K562 (cell line): ENCODE data around the gene CALML6. TPM values are rescaled to one million over a fixed set of nuclear protein-coding genes. Genes with fewer than 3 reads are reported as not detected.

Source experiments
- CC2D1A ChIP-seq: fragments of 450-650 bp; IDR thresholded peaks from 2 replicates; pipeline ENCODE4 v1.6.1; 2017; ENCODE audit warnings: mild to moderate bottlenecking
- HNRNPH1 ChIP-seq: fragments of 200-400 bp; formaldehyde crosslinking; optimal IDR thresholded peaks from 2 replicates; pipeline ENCODE3; 2017; ENCODE audit warnings: low read depth, mild to moderate bottlenecking, low read length, moderate library complexity
- KAT8 ChIP-seq: fragments of 450-650 bp; IDR thresholded peaks from 2 replicates; pipeline ENCODE4 v1.6.1; 2016; ENCODE audit warnings: low read depth, mild to moderate bottlenecking
- KLF6 ChIP-seq: fragments of 250-450 bp; sonication (Bioruptor Pico); IDR thresholded peaks from 2 replicates; pipeline ENCODE4 v1.4.0; 2020; ENCODE audit warnings: mild to moderate bottlenecking, moderate library complexity, borderline replicate concordance
- MTF1 ChIP-seq: fragments of 250-450 bp; sonication (Bioruptor Pico); IDR thresholded peaks from 2 replicates; pipeline ENCODE4 v1.9.0; 2021; ENCODE audit warnings: moderate library complexity, mild to moderate bottlenecking, inconsistent platforms, borderline replicate concordance
- PTBP1 ChIP-seq: fragments of 200-400 bp; formaldehyde crosslinking; IDR thresholded peaks from 2 replicates; pipeline ENCODE4 v1.6.1; 2017; ENCODE audit warnings: low read depth, low read length
- SAFB ChIP-seq: fragments of 200-400 bp; formaldehyde crosslinking; IDR thresholded peaks from 2 replicates; pipeline ENCODE4 v1.6.1; 2017; ENCODE audit warnings: low read depth, low read length, borderline replicate concordance
- TCF7 ChIP-seq: sonication (generic); IDR thresholded peaks from 2 replicates; pipeline ENCODE4 v1.6.1; 2016; ENCODE audit warnings: antibody characterized with exemption, borderline replicate concordance
- ZNF121 ChIP-seq: sonication (generic); formaldehyde crosslinking; conservative IDR thresholded peaks from 2 replicates; pipeline ENCODE4 v1.8.0; 2022; ENCODE audit warnings: missing genetic modification reagents
- ZNF584 ChIP-seq: fragments of 200-800 bp; sonication (Bioruptor generic); IDR thresholded peaks from 2 replicates; pipeline ENCODE4 v1.6.1; 2016; ENCODE audit warnings: low read depth, mild to moderate bottlenecking, missing genetic modification characterization, missing compliant biosample characterization
- ZNF586 ChIP-seq: fragments of 450-650 bp; formaldehyde crosslinking; conservative IDR thresholded peaks from 2 replicates; pipeline ENCODE4 v1.4.0; 2020; ENCODE audit warnings: mild to moderate bottlenecking, moderate library complexity
- ZNF695 ChIP-seq: fragments of 450-650 bp; formaldehyde crosslinking; IDR thresholded peaks from 2 replicates; pipeline ENCODE4 v1.4.0; 2020; ENCODE audit warnings: mild to moderate bottlenecking, moderate library complexity
- ZNF79 ChIP-seq: fragments of 250-450 bp; sonication (Bioruptor Pico); IDR thresholded peaks from 2 replicates; pipeline ENCODE4 v1.4.0; 2020; ENCODE audit warnings: low read depth, mild to moderate bottlenecking, moderate library complexity
- polyA plus RNA-seq, 8 experiments: library from polyadenylated mRNA; depleted of rRNA in 4 of 8; stranded (reverse) in 5 of 8; unstranded in 3 of 8; fragments of >200 nt; fragmentation: Nextera tagmentation in 2 of 8; fragmentation: Illumina TruSeq in 1 of 8; extraction: Ambion mirVana in 2 of 8; extraction: Trizol in 1 of 8; gene quantifications; 2 replicates each; pipeline versions ENCODE4 v1.2.1 to v1.2.3, GENCODE V29; 2011 to 2014; ENCODE audit warnings: inconsistent platforms in 1 of 8, missing spikeins in 1 of 8
- total RNA-seq, 7 experiments: library from RNA; depleted of rRNA in 6 of 7; stranded (reverse); fragments of >200 nt in 6 of 7; fragmentation: Illumina TruSeq in 2 of 7; extraction: Trizol in 2 of 7; gene quantifications; 2 replicates each; pipeline versions ENCODE4 v1.2.1 to v1.2.3, GENCODE V29; 2011 to 2021; ENCODE audit warnings: low replicate concordance in 1 of 7
- TF ChIP-seq, protein P1 (sequence below), 2 experiments: fragments of 450-650 bp in 1 of 2; sonication (generic) in 1 of 2; formaldehyde crosslinking in 1 of 2; IDR thresholded peaks; 2 replicates each; pipeline versions ENCODE4 v1.7.1 to v1.9.0; 2016 to 2022; ENCODE audit warnings: inconsistent platforms in 1 of 2, mild to moderate bottlenecking in 1 of 2, missing genetic modification reagents in 1 of 2
- TF ChIP-seq, protein P2 (sequence below): fragments of 450-650 bp; IDR thresholded peaks from 2 replicates; pipeline ENCODE4 v1.6.1; 2014; ENCODE audit warnings: low read depth, mild to moderate bottlenecking, moderate library complexity, borderline replicate concordance
- TF ChIP-seq, protein P3 (sequence below): fragments of 250-450 bp; sonication (Bioruptor Pico); IDR thresholded peaks from 2 replicates; pipeline ENCODE4 v1.4.0; 2020; ENCODE audit warnings: mild to moderate bottlenecking, moderate library complexity

CALML6 gene
- total and polyA plus RNA-seq, 9 of the 15 experiments (the other 6 are each of a cell fraction or from before 2014, with no cell fraction given): 0.14 TPM; not detected in 8

DNA sequence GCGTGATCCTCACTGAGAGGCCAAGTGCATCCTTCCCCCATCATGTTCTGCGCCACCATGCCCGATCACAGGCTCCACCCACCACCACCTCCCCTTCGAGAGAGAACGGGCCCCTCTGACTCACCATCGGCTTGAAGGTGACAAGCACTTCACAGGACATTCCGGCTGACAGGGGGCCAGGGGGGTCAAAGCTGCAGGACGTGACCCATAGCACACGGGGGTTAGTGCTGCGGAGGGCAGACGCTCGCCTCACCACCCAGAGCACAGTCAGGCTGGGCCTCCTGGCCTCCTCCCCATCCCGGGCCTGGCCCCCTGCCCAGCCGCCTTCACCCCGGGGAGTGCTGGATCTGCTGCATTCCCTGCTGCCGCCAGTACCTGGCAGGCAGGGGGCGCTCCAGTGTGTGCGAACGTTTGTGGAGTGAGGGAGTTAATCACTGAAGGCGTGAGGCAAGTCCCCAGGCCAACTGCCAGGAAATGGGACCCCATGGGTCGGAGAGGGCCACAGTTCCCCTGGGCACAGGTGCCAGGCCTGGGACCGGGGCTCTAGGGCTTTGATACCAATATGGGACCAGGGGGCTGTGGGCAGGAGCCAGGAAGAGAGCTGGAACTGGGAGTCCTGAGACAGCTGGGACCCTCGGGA, 44.9 kb downstream of the CALML6 start (continued):
- TF ChIP-seq, protein P1, sequence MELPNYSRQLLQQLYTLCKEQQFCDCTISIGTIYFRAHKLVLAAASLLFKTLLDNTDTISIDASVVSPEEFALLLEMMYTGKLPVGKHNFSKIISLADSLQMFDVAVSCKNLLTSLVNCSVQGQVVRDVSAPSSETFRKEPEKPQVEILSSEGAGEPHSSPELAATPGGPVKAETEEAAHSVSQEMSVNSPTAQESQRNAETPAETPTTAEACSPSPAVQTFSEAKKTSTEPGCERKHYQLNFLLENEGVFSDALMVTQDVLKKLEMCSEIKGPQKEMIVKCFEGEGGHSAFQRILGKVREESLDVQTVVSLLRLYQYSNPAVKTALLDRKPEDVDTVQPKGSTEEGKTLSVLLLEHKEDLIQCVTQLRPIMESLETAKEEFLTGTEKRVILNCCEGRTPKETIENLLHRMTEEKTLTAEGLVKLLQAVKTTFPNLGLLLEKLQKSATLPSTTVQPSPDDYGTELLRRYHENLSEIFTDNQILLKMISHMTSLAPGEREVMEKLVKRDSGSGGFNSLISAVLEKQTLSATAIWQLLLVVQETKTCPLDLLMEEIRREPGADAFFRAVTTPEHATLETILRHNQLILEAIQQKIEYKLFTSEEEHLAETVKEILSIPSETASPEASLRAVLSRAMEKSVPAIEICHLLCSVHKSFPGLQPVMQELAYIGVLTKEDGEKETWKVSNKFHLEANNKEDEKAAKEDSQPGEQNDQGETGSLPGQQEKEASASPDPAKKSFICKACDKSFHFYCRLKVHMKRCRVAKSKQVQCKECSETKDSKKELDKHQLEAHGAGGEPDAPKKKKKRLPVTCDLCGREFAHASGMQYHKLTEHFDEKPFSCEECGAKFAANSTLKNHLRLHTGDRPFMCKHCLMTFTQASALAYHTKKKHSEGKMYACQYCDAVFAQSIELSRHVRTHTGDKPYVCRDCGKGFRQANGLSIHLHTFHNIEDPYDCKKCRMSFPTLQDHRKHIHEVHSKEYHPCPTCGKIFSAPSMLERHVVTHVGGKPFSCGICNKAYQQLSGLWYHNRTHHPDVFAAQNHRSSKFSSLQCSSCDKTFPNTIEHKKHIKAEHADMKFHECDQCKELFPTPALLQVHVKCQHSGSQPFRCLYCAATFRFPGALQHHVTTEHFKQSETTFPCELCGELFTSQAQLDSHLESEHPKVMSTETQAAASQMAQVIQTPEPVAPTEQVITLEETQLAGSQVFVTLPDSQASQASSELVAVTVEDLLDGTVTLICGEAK (IDR thresholded peaks at IDR 0.05): no peak
- TF ChIP-seq, protein P1 (CRISPR knock-in tag; IDR thresholded peaks at IDR 0.05): no peak
- TF ChIP-seq SAFB (no peak), HNRNPH1 (no peak), ZNF584 (no peak), KAT8 (no peak), PTBP1 (no peak), ZNF695 (CRISPR knock-in tag) (no peak), MTF1 (no peak), CC2D1A (peak; percentile 68), ZNF121 (CRISPR knock-in tag) (no peak), ZNF79 (CRISPR knock-in tag) (no peak), TCF7 (0 out of 2 replicates have a peak, but pooled peaks have one; percentile 39), ZNF586 (CRISPR knock-in tag) (no peak), KLF6 (CRISPR knock-in tag) (no peak)
- TF ChIP-seq, protein P2, sequence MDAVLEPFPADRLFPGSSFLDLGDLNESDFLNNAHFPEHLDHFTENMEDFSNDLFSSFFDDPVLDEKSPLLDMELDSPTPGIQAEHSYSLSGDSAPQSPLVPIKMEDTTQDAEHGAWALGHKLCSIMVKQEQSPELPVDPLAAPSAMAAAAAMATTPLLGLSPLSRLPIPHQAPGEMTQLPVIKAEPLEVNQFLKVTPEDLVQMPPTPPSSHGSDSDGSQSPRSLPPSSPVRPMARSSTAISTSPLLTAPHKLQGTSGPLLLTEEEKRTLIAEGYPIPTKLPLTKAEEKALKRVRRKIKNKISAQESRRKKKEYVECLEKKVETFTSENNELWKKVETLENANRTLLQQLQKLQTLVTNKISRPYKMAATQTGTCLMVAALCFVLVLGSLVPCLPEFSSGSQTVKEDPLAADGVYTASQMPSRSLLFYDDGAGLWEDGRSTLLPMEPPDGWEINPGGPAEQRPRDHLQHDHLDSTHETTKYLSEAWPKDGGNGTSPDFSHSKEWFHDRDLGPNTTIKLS: no peak
- TF ChIP-seq, protein P3, sequence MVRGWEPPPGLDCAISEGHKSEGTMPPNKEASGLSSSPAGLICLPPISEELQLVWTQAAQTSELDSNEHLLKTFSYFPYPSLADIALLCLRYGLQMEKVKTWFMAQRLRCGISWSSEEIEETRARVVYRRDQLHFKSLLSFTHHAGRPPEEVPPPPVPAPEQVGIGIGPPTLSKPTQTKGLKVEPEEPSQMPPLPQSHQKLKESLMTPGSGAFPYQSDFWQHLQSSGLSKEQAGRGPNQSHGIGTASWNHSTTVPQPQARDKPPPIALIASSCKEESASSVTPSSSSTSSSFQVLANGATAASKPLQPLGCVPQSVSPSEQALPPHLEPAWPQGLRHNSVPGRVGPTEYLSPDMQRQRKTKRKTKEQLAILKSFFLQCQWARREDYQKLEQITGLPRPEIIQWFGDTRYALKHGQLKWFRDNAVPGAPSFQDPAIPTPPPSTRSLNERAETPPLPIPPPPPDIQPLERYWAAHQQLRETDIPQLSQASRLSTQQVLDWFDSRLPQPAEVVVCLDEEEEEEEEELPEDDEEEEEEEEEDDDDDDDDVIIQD (CRISPR knock-in tag): no peak
